ENCODE measurements around the gene IQCF2. TPM values are rescaled to one million over a fixed set of nuclear protein-coding genes. Genes with fewer than 3 reads are reported as not detected.

IQCF2 gene
- total RNA-seq, 2 donors from 2014 or later, result not detected

Small RNA genes within 50 kb of the gene (small RNA-seq; reads per million reads assigned to genes)
- gene RN7SL504P, result 0 to 0.10 reads per million in 2 donors

Other genes starting within 250 kb of the IQCF2 start
- gene TEX264, start 190.4 kb upstream of the IQCF2 start, total RNA-seq, result 100 to 1,000 TPM; 157 to 214 TPM
- gene GRM2, start 154.5 kb upstream of the IQCF2 start, total RNA-seq, result 1 to 10 TPM in 1 of 2 donors, under 1 TPM in 1; 0.32 to 5.5 TPM
- not detected for gene IQCF6, start 82.4 kb upstream of the IQCF2 start, total RNA-seq
- gene IQCF5, start 14.0 kb downstream of the IQCF2 start, total RNA-seq, result 1 to 10 TPM in 1 of 2 donors, not detected in 1; 2.0 TPM
- 1 to 10 TPM in 1 of 2 donors, not detected in 1; 4.5 TPM for gene IQCF1, start 41.7 kb downstream of the IQCF2 start, total RNA-seq
- gene RRP9, start 80.3 kb downstream of the IQCF2 start, total RNA-seq, result 10 to 100 TPM; 14.9 to 18.6 TPM
- gene PARP3, start 80.7 kb downstream of the IQCF2 start, total RNA-seq, result 10 to 100 TPM; 22.0 to 45.9 TPM
- under 1 TPM; 0.41 to 0.97 TPM for gene GPR62, start 93.8 kb downstream of the IQCF2 start, total RNA-seq
- 10 to 100 TPM; 74.0 to 74.1 TPM for gene PCBP4, start 105.8 kb downstream of the IQCF2 start, total RNA-seq
- gene ABHD14B, start 112.4 kb downstream of the IQCF2 start, total RNA-seq, result 100 to 1,000 TPM in 1 of 2 donors, 10 to 100 TPM in 1; 53.7 to 128 TPM
- gene ABHD14A, start 113.4 kb downstream of the IQCF2 start, total RNA-seq, result 10 to 100 TPM; 55.3 to 58.5 TPM
- 10 to 100 TPM; 42.1 to 82.6 TPM for gene ACY1, start 121.9 kb downstream of the IQCF2 start, total RNA-seq
- 1,000 to 10,000 TPM; 1,249 to 2,015 TPM for gene RPL29, start 134.3 kb downstream of the IQCF2 start, total RNA-seq
- 10 to 100 TPM in 1 of 2 donors, 1 to 10 TPM in 1; 9.1 to 34.0 TPM for gene DUSP7, start 195.0 kb downstream of the IQCF2 start, total RNA-seq